ENCODE data around the gene ZSWIM2. TPM values are rescaled to one million over a fixed set of nuclear protein-coding genes. Genes with fewer than 3 reads are reported as not detected.

The ZSWIM2 gene
- total RNA-seq, 1 experiment from 2014 or later, result not detected

GRCh38 chr2:186883666-186884065 is 34.7 kb upstream of the ZSWIM2 start:
- Histone ChIP-seq H3K4me1 (ENCODE audit: control insufficient read depth in 1 of 2, insufficient read depth in 2 of 2, low read length in 2 of 2) (no peaks in the 10 kb centered on the region), H3K27me3 (ENCODE audit: insufficient read depth, low read length) (no peaks in the 10 kb centered on the region), H4K20me1 (ENCODE audit: insufficient read depth) (no peaks in the 10 kb centered on the region), H2AFZ (ENCODE audit: low read depth, low read length, poor library complexity, severe bottlenecking) (no peak overlapping the region), H3K27ac (ENCODE audit: low read depth, low read length) (no peak overlapping the region), H3K4me2 (ENCODE audit: low read length) (no peak overlapping the region), H3K36me3 (ENCODE audit: control insufficient read depth in 1 of 2, insufficient read depth in 2 of 2, low read length in 2 of 2) (no peaks in the 10 kb centered on the region), H3K4me3 (replicated peaks in 1 of 2; ENCODE audit: low read depth in 1 of 2, low read length in 2 of 2) (no peak overlapping the region), H3K9me3 (ENCODE audit: control insufficient read depth in 1 of 2, insufficient read depth in 1 of 2, low read depth in 1 of 2, low read length in 2 of 2) (no peaks in the 10 kb centered on the region), H3K9me2 (ENCODE audit: insufficient read depth) (no peaks in the 10 kb centered on the region), H3K79me2 (ENCODE audit: insufficient read depth, low read length) (no peaks in the 10 kb centered on the region), H3K9ac (ENCODE audit: low read length) (no peak overlapping the region)
- no TSS peak for BruUV-seq (replicated peaks)
- RAD21 ChIA-PET (ENCODE audit: low non-redundant PET in 1 of 2, low total read pairs in 2 of 2, uncharacterized antibody in 2 of 2, unreplicated experiment in 2 of 2), result no interaction called here
- CTCF ChIA-PET, result no interaction called here
- TF ChIP-seq TCF7L2 (IDR thresholded peaks at IDR 0.05; ENCODE audit: borderline replicate concordance, extremely low read depth, insufficient read depth, insufficient read length) (no peak), MAX (IDR thresholded peaks at IDR 0.05) (no peak), EGR1 (IDR thresholded peaks at IDR 0.05; ENCODE audit: low read depth) (no peak), ZNF274 (IDR thresholded peaks at IDR 0.05; ENCODE audit: low read depth, low read length) (no peak), RAD21 (IDR thresholded peaks at IDR 0.05; ENCODE audit: low read depth) (no peak), JUND (IDR thresholded peaks at IDR 0.05) (no peak), ZBTB33 (IDR thresholded peaks at IDR 0.05; ENCODE audit: extremely low read depth, insufficient replicate concordance, low read length) (no peak)
- ATAC-seq (no peak), DNase-seq (ENCODE audit: low read depth, low spot score) (no peak)
- POLR2A ChIA-PET, result no interaction called here
- intact Hi-C loops (cut with micrococcal nuclease), result no loop called here

GRCh38 chr2:186882511-186883071 is 33.6 kb upstream of the ZSWIM2 start:
- Histone ChIP-seq H2AFZ (ENCODE audit: low read depth, low read length, poor library complexity, severe bottlenecking) (no peak overlapping the region), H3K9ac (ENCODE audit: low read length) (no peak overlapping the region), H3K36me3 (ENCODE audit: control insufficient read depth in 1 of 2, insufficient read depth in 2 of 2, low read length in 2 of 2) (no peaks in the 10 kb centered on the region), H3K27ac (ENCODE audit: low read depth, low read length) (no peak overlapping the region), H3K79me2 (ENCODE audit: insufficient read depth, low read length) (no peaks in the 10 kb centered on the region), H3K9me3 (ENCODE audit: control insufficient read depth in 1 of 2, insufficient read depth in 1 of 2, low read depth in 1 of 2, low read length in 2 of 2) (no peaks in the 10 kb centered on the region), H3K27me3 (ENCODE audit: insufficient read depth, low read length) (no peaks in the 10 kb centered on the region), H4K20me1 (ENCODE audit: insufficient read depth) (no peaks in the 10 kb centered on the region), H3K4me1 (ENCODE audit: control insufficient read depth in 1 of 2, insufficient read depth in 2 of 2, low read length in 2 of 2) (no peaks in the 10 kb centered on the region), H3K4me2 (ENCODE audit: low read length) (no peak overlapping the region), H3K4me3 (replicated peaks in 1 of 2; ENCODE audit: low read depth in 1 of 2, low read length in 2 of 2) (no peak overlapping the region), H3K9me2 (ENCODE audit: insufficient read depth) (no peaks in the 10 kb centered on the region)
- no peak for TF ChIP-seq JUND (IDR thresholded peaks at IDR 0.05)
- no peak for TF ChIP-seq POLR2AphosphoS5 (IDR thresholded peaks at IDR 0.05; ENCODE audit: low read depth, low read length)
- no peak for TF ChIP-seq CBX3 (IDR thresholded peaks at IDR 0.05; ENCODE audit: low read depth)
- TF ChIP-seq ZBTB33 (IDR thresholded peaks at IDR 0.05; ENCODE audit: extremely low read depth, insufficient replicate concordance, low read length), result no peak
- no peak for TF ChIP-seq MAX (IDR thresholded peaks at IDR 0.05)
- no peak for TF ChIP-seq TCF7L2 (IDR thresholded peaks at IDR 0.05; ENCODE audit: borderline replicate concordance, extremely low read depth, insufficient read depth, insufficient read length)
- TF ChIP-seq SRF (IDR thresholded peaks at IDR 0.05; ENCODE audit: low read depth), result no peak
- TF ChIP-seq SIN3A (IDR thresholded peaks at IDR 0.05; ENCODE audit: low read depth), result no peak
- TF ChIP-seq CTCF (IDR thresholded peaks at IDR 0.05 in 2 of 3, conservative IDR thresholded peaks at IDR 0.05 in 1 of 3; ENCODE audit: borderline replicate concordance in 1 of 3, insufficient read depth in 1 of 3, low read depth in 2 of 3, low read length in 2 of 3), result no peak
- TF ChIP-seq SP1 (IDR thresholded peaks at IDR 0.05; ENCODE audit: low read depth), result no peak
- ChIA-PET CTCF (interaction anchor here (1.3 kb wide), 1 partner anchor 20 kb away, joined by 3 read pairs; no protein-coding TSS in a partner anchor), POLR2A (no interaction called here), RAD21 (ENCODE audit: low non-redundant PET in 1 of 2, low total read pairs in 2 of 2, uncharacterized antibody in 2 of 2, unreplicated experiment in 2 of 2) (no interaction called here)
- DNase-seq (ENCODE audit: low read depth, low spot score) (no peak), ATAC-seq (no peak)
- intact Hi-C loops (cut with micrococcal nuclease), result no loop called here
- no TSS peak for BruUV-seq (replicated peaks)

Measured in HCT116 (cell line).